ENCODE results near the gene SMIM10L2A. TPM values are rescaled to one million over a fixed set of nuclear protein-coding genes. Genes with fewer than 3 reads are reported as not detected.

Gene SMIM10L2A
- total RNA-seq, 1 donor: under 0.01 TPM

DNA sequence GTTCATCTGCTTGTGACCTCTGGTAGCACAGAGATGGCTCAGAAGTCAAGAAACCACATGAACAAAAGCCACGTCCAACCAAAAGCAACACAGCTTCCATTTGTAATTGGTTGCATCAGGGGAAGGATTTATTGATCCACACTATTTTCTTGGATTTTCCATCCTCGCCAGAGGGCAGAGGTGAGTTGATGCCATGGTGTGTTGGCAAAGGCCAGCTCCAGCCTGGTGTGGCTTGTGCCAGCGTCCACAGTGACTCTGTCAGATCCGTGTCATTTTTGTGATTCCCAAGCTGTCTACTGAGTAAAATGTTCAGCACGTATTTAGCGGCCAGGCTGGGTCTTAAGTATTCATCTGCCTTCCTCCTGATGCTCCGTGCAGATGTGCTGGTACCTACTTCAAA, 30.0 kb upstream of the SMIM10L2A start:
- Histone ChIP-seq H3K4me1 (ENCODE audit: insufficient read depth, low read length) (no peaks in the 10 kb centered on the region), H3K36me3 (ENCODE audit: insufficient read depth, low read length) (no peaks in the 10 kb centered on the region), H3K9me3 (ENCODE audit: low read depth, low read length) (no peaks in the 10 kb centered on the region), H4K20me1 (ENCODE audit: insufficient read depth, low read length) (no peaks in the 10 kb centered on the region), H3K27ac (ENCODE audit: low read depth, low read length) (no peak overlapping the region), H3K79me2 (ENCODE audit: insufficient read depth, low read length) (no peaks in the 10 kb centered on the region), H3K4me2 (ENCODE audit: insufficient read depth, low read length) (no peak overlapping the region), H3K4me3 (ENCODE audit: insufficient read depth, low read length) (no peak overlapping the region), H2AFZ (ENCODE audit: low read length) (no peak overlapping the region), H3K27me3 (ENCODE audit: insufficient read depth, low read length) (no peaks in the 10 kb centered on the region)
- DNase-seq (ENCODE audit: insufficient read length, low spot score, missing footprints): no peak
- TF ChIP-seq, protein P1, sequence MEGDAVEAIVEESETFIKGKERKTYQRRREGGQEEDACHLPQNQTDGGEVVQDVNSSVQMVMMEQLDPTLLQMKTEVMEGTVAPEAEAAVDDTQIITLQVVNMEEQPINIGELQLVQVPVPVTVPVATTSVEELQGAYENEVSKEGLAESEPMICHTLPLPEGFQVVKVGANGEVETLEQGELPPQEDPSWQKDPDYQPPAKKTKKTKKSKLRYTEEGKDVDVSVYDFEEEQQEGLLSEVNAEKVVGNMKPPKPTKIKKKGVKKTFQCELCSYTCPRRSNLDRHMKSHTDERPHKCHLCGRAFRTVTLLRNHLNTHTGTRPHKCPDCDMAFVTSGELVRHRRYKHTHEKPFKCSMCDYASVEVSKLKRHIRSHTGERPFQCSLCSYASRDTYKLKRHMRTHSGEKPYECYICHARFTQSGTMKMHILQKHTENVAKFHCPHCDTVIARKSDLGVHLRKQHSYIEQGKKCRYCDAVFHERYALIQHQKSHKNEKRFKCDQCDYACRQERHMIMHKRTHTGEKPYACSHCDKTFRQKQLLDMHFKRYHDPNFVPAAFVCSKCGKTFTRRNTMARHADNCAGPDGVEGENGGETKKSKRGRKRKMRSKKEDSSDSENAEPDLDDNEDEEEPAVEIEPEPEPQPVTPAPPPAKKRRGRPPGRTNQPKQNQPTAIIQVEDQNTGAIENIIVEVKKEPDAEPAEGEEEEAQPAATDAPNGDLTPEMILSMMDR (IDR thresholded peaks at IDR 0.05; ENCODE audit: extremely low read depth, low read depth, low read length): no peak

DNA sequence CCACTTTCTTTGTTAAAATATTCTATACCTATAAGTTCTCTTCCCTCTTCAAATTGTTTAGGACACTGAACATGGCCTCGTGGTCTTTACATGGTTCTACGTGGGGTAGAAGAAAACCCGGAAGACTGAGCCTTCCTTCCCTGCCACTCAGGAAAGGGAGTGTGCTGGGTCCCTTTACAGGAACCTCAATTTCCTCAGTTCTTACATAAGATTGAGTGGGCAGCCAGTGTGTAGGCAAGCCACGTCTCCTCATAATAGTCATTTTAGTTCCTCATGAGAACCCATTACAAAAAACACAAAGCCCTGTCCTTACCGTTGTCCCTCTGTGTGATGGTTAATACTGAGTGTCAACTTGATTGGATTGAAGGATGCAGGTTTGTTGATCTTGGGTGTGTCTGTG, 28.7 kb upstream of the SMIM10L2A start:
- H3K27ac ChIP-seq (ENCODE audit: low read depth, low read length): no peak overlapping the region
- H2AFZ ChIP-seq (ENCODE audit: low read length): no peak overlapping the region
- TF ChIP-seq, protein P1 (IDR thresholded peaks at IDR 0.05; ENCODE audit: extremely low read depth, low read depth, low read length): no peak
- no peaks in the 10 kb centered on the region for H4K20me1 ChIP-seq (ENCODE audit: insufficient read depth, low read length)
- H3K4me1 ChIP-seq (ENCODE audit: insufficient read depth, low read length): no peaks in the 10 kb centered on the region
- no peak for DNase-seq (ENCODE audit: insufficient read length, low spot score, missing footprints)
- no peaks in the 10 kb centered on the region for H3K27me3 ChIP-seq (ENCODE audit: insufficient read depth, low read length)
- no peak overlapping the region for H3K4me2 ChIP-seq (ENCODE audit: insufficient read depth, low read length)
- no peaks in the 10 kb centered on the region for H3K9me3 ChIP-seq (ENCODE audit: low read depth, low read length)
- H3K36me3 ChIP-seq (ENCODE audit: insufficient read depth, low read length): no peaks in the 10 kb centered on the region
- H3K79me2 ChIP-seq (ENCODE audit: insufficient read depth, low read length): no peaks in the 10 kb centered on the region
- no peak overlapping the region for H3K4me3 ChIP-seq (ENCODE audit: insufficient read depth, low read length)

DNA sequence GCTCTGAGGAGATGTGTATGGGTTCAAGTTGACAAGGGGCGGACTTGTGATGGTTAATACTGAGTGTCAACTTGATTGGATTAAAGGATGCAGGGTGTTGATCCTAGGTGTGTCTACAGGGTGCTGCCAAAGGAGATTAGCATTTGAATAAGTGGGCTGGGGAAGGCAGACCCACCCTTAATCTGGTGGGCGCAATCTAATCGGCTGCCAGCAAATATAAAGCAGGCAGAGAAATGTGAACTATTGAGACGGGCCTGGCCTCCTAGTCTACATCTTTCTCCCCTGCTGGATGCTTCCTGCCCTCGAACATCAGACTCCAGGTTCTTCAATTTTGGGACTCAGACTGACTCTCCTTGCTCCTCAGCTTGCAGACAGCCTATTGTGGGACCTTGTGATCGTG, 26.7 kb upstream of the SMIM10L2A start:
- Histone ChIP-seq H3K36me3 (ENCODE audit: insufficient read depth, low read length) (no peaks in the 10 kb centered on the region), H3K9me3 (ENCODE audit: low read depth, low read length) (no peaks in the 10 kb centered on the region), H3K79me2 (ENCODE audit: insufficient read depth, low read length) (no peaks in the 10 kb centered on the region), H3K27ac (ENCODE audit: low read depth, low read length) (no peak overlapping the region), H3K27me3 (ENCODE audit: insufficient read depth, low read length) (no peaks in the 10 kb centered on the region), H3K4me2 (ENCODE audit: insufficient read depth, low read length) (no peak overlapping the region), H3K4me1 (ENCODE audit: insufficient read depth, low read length) (no peaks in the 10 kb centered on the region), H4K20me1 (ENCODE audit: insufficient read depth, low read length) (no peaks in the 10 kb centered on the region), H2AFZ (ENCODE audit: low read length) (no peak overlapping the region), H3K4me3 (ENCODE audit: insufficient read depth, low read length) (no peak overlapping the region)
- TF ChIP-seq, protein P1 (IDR thresholded peaks at IDR 0.05; ENCODE audit: extremely low read depth, low read depth, low read length): no peak
- DNase-seq (ENCODE audit: insufficient read length, low spot score, missing footprints): no peak

DNA sequence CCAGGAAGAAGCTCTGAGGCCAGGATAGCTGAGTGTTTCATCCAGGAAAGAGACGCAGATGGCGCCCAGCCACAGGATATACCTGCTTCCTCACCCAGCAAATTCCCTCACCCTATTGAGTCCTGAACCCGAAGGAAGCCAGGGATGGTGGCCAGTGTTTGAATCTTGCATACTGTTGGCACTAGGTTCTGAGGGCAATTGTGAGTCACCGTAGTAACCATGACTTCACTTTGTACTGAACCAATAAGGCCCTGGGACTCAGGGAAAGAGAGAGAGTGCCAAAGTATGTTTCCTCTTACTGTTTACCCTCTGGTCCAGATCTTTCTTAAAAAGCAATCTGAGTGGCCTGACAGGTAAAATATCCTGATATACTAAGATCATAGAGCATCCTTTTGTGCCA, 25.6 kb upstream of the SMIM10L2A start:
- Histone ChIP-seq H3K9me3 (ENCODE audit: low read depth, low read length) (no peaks in the 10 kb centered on the region), H3K4me2 (ENCODE audit: insufficient read depth, low read length) (no peak overlapping the region), H2AFZ (ENCODE audit: low read length) (no peak overlapping the region), H4K20me1 (ENCODE audit: insufficient read depth, low read length) (no peaks in the 10 kb centered on the region), H3K79me2 (ENCODE audit: insufficient read depth, low read length) (no peaks in the 10 kb centered on the region), H3K4me3 (ENCODE audit: insufficient read depth, low read length) (no peak overlapping the region), H3K27me3 (ENCODE audit: insufficient read depth, low read length) (no peaks in the 10 kb centered on the region), H3K36me3 (ENCODE audit: insufficient read depth, low read length) (no peaks in the 10 kb centered on the region), H3K27ac (ENCODE audit: low read depth, low read length) (no peak overlapping the region), H3K4me1 (ENCODE audit: insufficient read depth, low read length) (no peaks in the 10 kb centered on the region)
- peak; percentile 58 for DNase-seq (ENCODE audit: insufficient read length, low spot score, missing footprints)
- TF ChIP-seq, protein P1 (IDR thresholded peaks at IDR 0.05; ENCODE audit: extremely low read depth, low read depth, low read length): no peak
